Measurements from ENCODE around the gene GSDME. TPM values are rescaled to one million over a fixed set of nuclear protein-coding genes. Genes with fewer than 3 reads are reported as not detected.

The GSDME gene
- total and polyA plus RNA-seq, 7 experiments from 2014 or later: 0.41 to 5.0 (median 0.80) TPM; not detected in 1

DNA sequence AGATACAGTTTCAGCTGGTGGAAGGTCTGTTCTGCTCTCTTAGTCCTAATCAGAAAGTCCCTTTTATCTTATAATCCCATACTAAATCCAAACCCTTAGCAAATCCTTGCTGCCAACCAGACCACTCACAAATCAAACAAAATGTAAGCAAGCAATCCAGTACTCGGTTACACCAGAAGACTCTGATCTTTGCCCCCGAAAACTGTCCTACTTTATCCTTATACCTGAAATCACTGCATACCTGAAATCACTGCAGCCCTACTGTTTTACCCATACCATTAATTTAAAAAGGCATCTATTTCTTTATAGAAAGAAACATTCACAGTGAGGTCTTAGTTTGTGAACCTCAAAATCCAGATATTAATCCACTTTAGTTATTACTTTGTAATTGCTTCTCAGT lies 64.7 kb downstream of the GSDME start:
- no peaks in the 10 kb centered on the region for H3K27me3 Mint-ChIP-seq
- Histone ChIP-seq H3K4me1 (ENCODE audit: control insufficient read depth in 2 of 2, insufficient read depth in 2 of 2, low read length in 2 of 2) (no peaks in the 10 kb centered on the region), H3K27ac (ENCODE audit: low read depth, low read length) (no peak overlapping the region), H3K4me3 (ENCODE audit: low read length) (no peak overlapping the region), H3K36me3 (ENCODE audit: control insufficient read depth in 2 of 3, insufficient read depth in 3 of 3, low read length in 3 of 3) (no peaks in the 10 kb centered on the region), H3K9me3 (ENCODE audit: control insufficient read depth in 2 of 3, low read length in 3 of 3) (no peaks in the 10 kb centered on the region), H3K27me3 (ENCODE audit: control insufficient read depth in 2 of 2, insufficient read depth in 2 of 2, low read length in 2 of 2) (no peaks in the 10 kb centered on the region)
- POLR2A ChIA-PET: no interaction called here
- no peak for ATAC-seq
- H3K4me3 Mint-ChIP-seq: no peak overlapping the region
- CTCF ChIA-PET: no interaction called here
- H3K9me3 Mint-ChIP-seq: no peaks in the 10 kb centered on the region
- intact Hi-C loops (cut with micrococcal nuclease): no loop called here
- peaks cover 4 to 49% (median 16%) of the 10 kb centered on the region in 5 donors for H3K36me3 Mint-ChIP-seq
- no peak for DNase-seq
- H3K27ac Mint-ChIP-seq: no peak overlapping the region
- peaks cover 0 to 2% (median 0%) of the 10 kb centered on the region in 7 donors for H3K4me1 Mint-ChIP-seq

DNA sequence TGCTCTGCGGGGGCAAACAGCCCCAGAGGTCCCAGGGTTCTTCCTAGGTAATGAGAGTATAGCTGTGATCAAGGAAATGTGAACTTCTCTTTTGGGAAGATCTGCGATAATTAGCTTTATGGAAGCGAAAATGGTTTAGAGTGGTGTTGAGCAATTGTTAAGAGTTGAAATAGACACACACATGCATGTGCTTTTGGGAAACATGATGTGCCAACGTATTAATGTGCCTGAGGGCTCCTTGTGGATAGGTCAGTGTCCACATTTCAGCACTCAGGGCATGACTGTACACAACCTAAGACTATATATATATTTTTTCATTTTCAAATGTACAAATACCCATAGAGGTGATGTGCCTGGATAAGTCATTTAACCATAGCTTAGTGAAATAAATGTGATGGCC lies 67.0 kb downstream of the GSDME start:
- ChIA-PET POLR2A (no interaction called here), CTCF (no interaction called here)
- DNase-seq (no peak), ATAC-seq (no peak)
- no peaks in the 10 kb centered on the region for H3K27me3 Mint-ChIP-seq
- Histone ChIP-seq H3K4me1 (ENCODE audit: control insufficient read depth in 2 of 2, insufficient read depth in 2 of 2, low read length in 2 of 2) (no peaks in the 10 kb centered on the region), H3K4me3 (ENCODE audit: low read length) (no peak overlapping the region), H3K36me3 (ENCODE audit: control insufficient read depth in 2 of 3, insufficient read depth in 3 of 3, low read length in 3 of 3) (peaks cover 0 to 8% (median 0%) of the 10 kb centered on the region in 3 experiments), H3K27ac (ENCODE audit: low read depth, low read length) (no peak overlapping the region), H3K27me3 (ENCODE audit: control insufficient read depth in 2 of 2, insufficient read depth in 2 of 2, low read length in 2 of 2) (no peaks in the 10 kb centered on the region), H3K9me3 (ENCODE audit: control insufficient read depth in 2 of 3, low read length in 3 of 3) (no peaks in the 10 kb centered on the region)
- H3K4me3 Mint-ChIP-seq: no peak overlapping the region
- no peaks in the 10 kb centered on the region for H3K9me3 Mint-ChIP-seq
- no peaks in the 10 kb centered on the region for H3K4me1 Mint-ChIP-seq
- H3K27ac Mint-ChIP-seq: no peak overlapping the region
- H3K36me3 Mint-ChIP-seq: peaks cover 11 to 53% (median 35%) of the 10 kb centered on the region in 5 donors
- intact Hi-C loops (cut with micrococcal nuclease): no loop called here

- Histone ChIP-seq H3K4me3 (ENCODE audit: low read length) (no peak overlapping the region), H3K27me3 (ENCODE audit: control insufficient read depth in 2 of 2, insufficient read depth in 2 of 2, low read length in 2 of 2) (no peaks in the 10 kb centered on the region), H3K36me3 (ENCODE audit: control insufficient read depth in 2 of 3, insufficient read depth in 3 of 3, low read length in 3 of 3) (peaks cover 0 to 16% (median 5%) of the 10 kb centered on the region in 3 experiments), H3K4me1 (ENCODE audit: control insufficient read depth in 2 of 2, insufficient read depth in 2 of 2, low read length in 2 of 2) (no peaks in the 10 kb centered on the region), H3K9me3 (ENCODE audit: control insufficient read depth in 2 of 3, low read length in 3 of 3) (no peaks in the 10 kb centered on the region), H3K27ac (ENCODE audit: low read depth, low read length) (no peak overlapping the region)
- DNase-seq (no peak), ATAC-seq (no peak)
- Mint-ChIP-seq H3K27me3 (no peaks in the 10 kb centered on the region), H3K27ac (no peak overlapping the region), H3K9me3 (no peaks in the 10 kb centered on the region), H3K4me3 (no peak overlapping the region), H3K36me3 (peaks cover 9 to 69% (median 51%) of the 10 kb centered on the region in 5 donors), H3K4me1 (no peaks in the 10 kb centered on the region)
- intact Hi-C loops (cut with micrococcal nuclease): no loop called here
- ChIA-PET CTCF (interaction anchor here (0.6 kb wide), 1 partner anchor 16 kb away, joined by 4 read pairs; no protein-coding TSS in a partner anchor), POLR2A (no interaction called here)
Measured at GRCh38 chr7:24685708-24686107, 71.6 kb downstream of the GSDME start.

DNA sequence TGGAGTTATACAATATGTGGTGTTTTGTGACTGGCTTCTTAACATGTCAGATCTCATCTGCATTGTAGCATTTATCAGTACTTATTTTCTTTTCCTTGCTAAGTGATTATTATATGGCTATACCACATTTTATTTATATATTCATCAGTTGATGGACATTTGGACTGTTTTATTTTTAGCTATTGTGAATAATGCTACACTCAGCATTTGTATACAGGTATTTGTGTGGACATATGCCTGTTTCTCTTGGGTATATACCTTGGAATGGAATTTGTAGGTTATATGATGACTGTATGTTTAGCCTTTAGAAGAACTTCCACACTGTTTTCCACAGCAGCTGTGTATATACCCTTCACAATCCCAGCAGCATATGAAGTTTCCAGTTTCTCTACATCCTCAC lies 86.5 kb downstream of the GSDME start:
- Mint-ChIP-seq H3K4me3 (no peak overlapping the region), H3K27me3 (no peaks in the 10 kb centered on the region), H3K4me1 (peaks cover 0 to 8% (median 1%) of the 10 kb centered on the region in 7 donors), H3K9me3 (no peaks in the 10 kb centered on the region), H3K36me3 (peaks cover 4 to 44% (median 16%) of the 10 kb centered on the region in 5 donors), H3K27ac (no peak overlapping the region)
- ChIA-PET CTCF (interaction anchor here (0.8 kb wide), 1 partner anchor 94 kb away, joined by 3 read pairs; no protein-coding TSS in a partner anchor), POLR2A (no interaction called here)
- ATAC-seq (no peak), DNase-seq (no peak)
- no peaks in the 10 kb centered on the region for H3K4me1 ChIP-seq (ENCODE audit: control insufficient read depth in 2 of 2, insufficient read depth in 2 of 2, low read length in 2 of 2)
- intact Hi-C loops (cut with micrococcal nuclease): no loop called here
- no peaks in the 10 kb centered on the region for H3K9me3 ChIP-seq (ENCODE audit: control insufficient read depth in 2 of 3, low read length in 3 of 3)
- H3K27me3 ChIP-seq (ENCODE audit: control insufficient read depth in 2 of 2, insufficient read depth in 2 of 2, low read length in 2 of 2): no peaks in the 10 kb centered on the region
- H3K36me3 ChIP-seq (ENCODE audit: control insufficient read depth in 2 of 3, insufficient read depth in 3 of 3, low read length in 3 of 3): no peaks in the 10 kb centered on the region
- no peak overlapping the region for H3K4me3 ChIP-seq (ENCODE audit: low read length)
- no peak overlapping the region for H3K27ac ChIP-seq (ENCODE audit: low read depth, low read length)

GRCh38 chr7:24669971-24670591 lies 87.2 kb downstream of the GSDME start:
- intact Hi-C loops (cut with micrococcal nuclease): loop anchor here (1.0 to 10.0 kb wide), 5 partner anchors 422 to 1398 kb away; no protein-coding TSS in a partner anchor
- Histone ChIP-seq H3K4me3 (ENCODE audit: low read length) (no peak overlapping the region), H3K27me3 (ENCODE audit: control insufficient read depth in 2 of 2, insufficient read depth in 2 of 2, low read length in 2 of 2) (no peaks in the 10 kb centered on the region), H3K27ac (ENCODE audit: low read depth, low read length) (no peak overlapping the region), H3K9me3 (ENCODE audit: control insufficient read depth in 2 of 3, low read length in 3 of 3) (no peaks in the 10 kb centered on the region), H3K4me1 (ENCODE audit: control insufficient read depth in 2 of 2, insufficient read depth in 2 of 2, low read length in 2 of 2) (no peaks in the 10 kb centered on the region), H3K36me3 (ENCODE audit: control insufficient read depth in 2 of 3, insufficient read depth in 3 of 3, low read length in 3 of 3) (no peaks in the 10 kb centered on the region)
- ATAC-seq (no peak), DNase-seq (no peak)
- ChIA-PET POLR2A (no interaction called here), CTCF (interaction anchor here (0.6 to 0.8 kb wide), 2 partner anchors 16 to 93 kb away, joined by 3 to 4 read pairs; no protein-coding TSS in a partner anchor)
- H3K27ac Mint-ChIP-seq: no peak overlapping the region
- no peaks in the 10 kb centered on the region for H3K9me3 Mint-ChIP-seq
- peaks cover 0 to 8% (median 1%) of the 10 kb centered on the region in 7 donors for H3K4me1 Mint-ChIP-seq
- H3K4me3 Mint-ChIP-seq: no peak overlapping the region
- H3K27me3 Mint-ChIP-seq: no peaks in the 10 kb centered on the region
- H3K36me3 Mint-ChIP-seq: peaks cover 4 to 44% (median 16%) of the 10 kb centered on the region in 5 donors

GRCh38 chr7:24668927-24669635 lies 88.2 kb downstream of the GSDME start:
- no peaks in the 10 kb centered on the region for H3K9me3 Mint-ChIP-seq
- Histone ChIP-seq H3K27ac (ENCODE audit: low read depth, low read length) (no peak overlapping the region), H3K4me3 (ENCODE audit: low read length) (no peak overlapping the region), H3K9me3 (ENCODE audit: control insufficient read depth in 2 of 3, low read length in 3 of 3) (no peaks in the 10 kb centered on the region), H3K4me1 (ENCODE audit: control insufficient read depth in 2 of 2, insufficient read depth in 2 of 2, low read length in 2 of 2) (no peaks in the 10 kb centered on the region), H3K36me3 (ENCODE audit: control insufficient read depth in 2 of 3, insufficient read depth in 3 of 3, low read length in 3 of 3) (no peaks in the 10 kb centered on the region), H3K27me3 (ENCODE audit: control insufficient read depth in 2 of 2, insufficient read depth in 2 of 2, low read length in 2 of 2) (no peaks in the 10 kb centered on the region)
- peaks cover 2 to 38% (median 16%) of the 10 kb centered on the region in 5 donors for H3K36me3 Mint-ChIP-seq
- peaks cover 0 to 8% (median 1%) of the 10 kb centered on the region in 7 donors for H3K4me1 Mint-ChIP-seq
- no peaks in the 10 kb centered on the region for H3K27me3 Mint-ChIP-seq
- DNase-seq (no peak), ATAC-seq (no peak)
- ChIA-PET CTCF (interaction anchor here (0.7 kb wide), 1 partner anchor 379 kb away, joined by 3 read pairs; no protein-coding TSS in a partner anchor), POLR2A (interaction anchor here (0.6 to 0.7 kb wide), 2 partner anchors 89 to 102 kb away, joined by 3 read pairs; no protein-coding TSS in a partner anchor)
- intact Hi-C loops (cut with micrococcal nuclease): loop anchor here (1.0 to 10.0 kb wide), 5 partner anchors 423 to 1397 kb away; no protein-coding TSS in a partner anchor
- no peak overlapping the region for H3K27ac Mint-ChIP-seq
- H3K4me3 Mint-ChIP-seq: no peak overlapping the region

All from naive thymus-derived CD4-positive, alpha-beta T cell (primary cell).